Tibial nerve (tissue), 4 donors: ENCODE results near the gene ROM1.

Source experiments
- CTCF ChIP-seq, 5 experiments: fragments of 200-600 bp in 3 of 5; fragments of 450-650 bp in 2 of 5; sonication (generic) in 3 of 5; IDR thresholded peaks; one replicate each; pipeline ENCODE4 v1.5.1; 2016 to 2019; ENCODE audit warnings: antibody characterized with exemption in 5 of 5, mild to moderate bottlenecking in 3 of 5, moderate library complexity in 2 of 5
- EP300 ChIP-seq, 2 donors: sonication (generic); formaldehyde crosslinking; IDR thresholded peaks; one replicate each; pipeline ENCODE4 v1.6.1; 2017; ENCODE audit warnings: antibody characterized with exemption in 2 of 2, mild to moderate bottlenecking in 1 of 2
- POLR2A ChIP-seq, 2 donors: fragments of 450-650 bp; IDR thresholded peaks; one replicate each; pipeline ENCODE4 v1.6.1; 2017; ENCODE audit warnings: antibody characterized with exemption in 2 of 2, mild to moderate bottlenecking in 2 of 2, moderate library complexity in 2 of 2

GRCh38 chr11:62647609-62648005, 34.5 kb downstream of the ROM1 start:
- TF ChIP-seq CTCF (IDR thresholded peaks at IDR 0.05) (no peak), POLR2A (IDR thresholded peaks at IDR 0.05) (no peak), EP300 (IDR thresholded peaks at IDR 0.05) (no peak)
